HL-60 (cell line): ENCODE measurements around the gene NKX6-2.

Experiments used
- POLR2AphosphoS5 ChIP-seq: IDR thresholded peaks from 2 replicates; pipeline ENCODE4 v1.6.1; 2012; ENCODE audit warnings: low read depth
- TF ChIP-seq, protein P1 (sequence below): IDR thresholded peaks from one replicate; pipeline ENCODE4 v1.5.1; 2011; ENCODE audit warnings: low read length, control low read depth, inconsistent platforms; ENCODE audit not compliant: insufficient read depth

DNA sequence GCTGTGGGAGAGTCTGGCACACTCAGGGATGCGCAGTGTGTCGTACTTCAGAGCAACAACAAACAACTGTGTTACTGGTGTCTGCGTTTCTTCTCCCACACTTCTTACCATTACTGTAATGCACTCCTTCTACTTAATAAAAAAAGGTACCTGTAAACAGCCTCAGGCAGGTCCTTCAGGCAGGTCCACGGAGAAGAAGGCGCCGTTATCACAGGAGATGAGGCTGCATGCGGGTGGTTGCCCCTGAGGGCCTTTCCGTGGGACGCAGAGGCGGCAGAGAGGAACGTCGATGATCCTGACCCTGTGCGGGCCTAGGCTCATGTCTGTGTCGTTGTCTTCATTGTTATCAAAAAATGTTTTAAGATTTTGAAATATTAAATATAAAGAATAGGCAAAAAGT is 29.4 kb downstream of the NKX6-2 start:
- TF ChIP-seq, protein P1, sequence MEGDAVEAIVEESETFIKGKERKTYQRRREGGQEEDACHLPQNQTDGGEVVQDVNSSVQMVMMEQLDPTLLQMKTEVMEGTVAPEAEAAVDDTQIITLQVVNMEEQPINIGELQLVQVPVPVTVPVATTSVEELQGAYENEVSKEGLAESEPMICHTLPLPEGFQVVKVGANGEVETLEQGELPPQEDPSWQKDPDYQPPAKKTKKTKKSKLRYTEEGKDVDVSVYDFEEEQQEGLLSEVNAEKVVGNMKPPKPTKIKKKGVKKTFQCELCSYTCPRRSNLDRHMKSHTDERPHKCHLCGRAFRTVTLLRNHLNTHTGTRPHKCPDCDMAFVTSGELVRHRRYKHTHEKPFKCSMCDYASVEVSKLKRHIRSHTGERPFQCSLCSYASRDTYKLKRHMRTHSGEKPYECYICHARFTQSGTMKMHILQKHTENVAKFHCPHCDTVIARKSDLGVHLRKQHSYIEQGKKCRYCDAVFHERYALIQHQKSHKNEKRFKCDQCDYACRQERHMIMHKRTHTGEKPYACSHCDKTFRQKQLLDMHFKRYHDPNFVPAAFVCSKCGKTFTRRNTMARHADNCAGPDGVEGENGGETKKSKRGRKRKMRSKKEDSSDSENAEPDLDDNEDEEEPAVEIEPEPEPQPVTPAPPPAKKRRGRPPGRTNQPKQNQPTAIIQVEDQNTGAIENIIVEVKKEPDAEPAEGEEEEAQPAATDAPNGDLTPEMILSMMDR = no peak
- TF ChIP-seq POLR2AphosphoS5 = no peak
